SK-N-SH treated with all-trans-retinoic acid at 6 μM for 48 hours (cell line): Measurements from ENCODE around the gene TGFBR3.

Source experiments
- ARNTL ChIP-seq: fragments of 450-650 bp; formaldehyde crosslinking; IDR thresholded peaks from 2 replicates; pipeline ENCODE4 v1.5.0; 2020; ENCODE audit warnings: low read depth, mild to moderate bottlenecking, moderate library complexity, borderline replicate concordance
- GLIS3 ChIP-seq: fragments of 250-450 bp; sonication (Bioruptor Pico); IDR thresholded peaks from 2 replicates; pipeline ENCODE4 v1.5.0; 2020; ENCODE audit warnings: mild to moderate bottlenecking, moderate library complexity
- PPARA ChIP-seq: fragments of 250-450 bp; sonication (Bioruptor Pico); IDR thresholded peaks from 2 replicates; pipeline ENCODE4 v1.5.0; 2020; ENCODE audit warnings: mild to moderate bottlenecking, borderline replicate concordance
- RARB ChIP-seq: fragments of 250-450 bp; sonication (Bioruptor Pico); IDR thresholded peaks from 2 replicates; pipeline ENCODE4 v1.8.0; 2021; ENCODE audit warnings: mild to moderate bottlenecking, moderate library complexity
- ZC3H10 ChIP-seq: fragments of 250-450 bp; sonication (Bioruptor Pico); IDR thresholded peaks from 2 replicates; pipeline ENCODE4 v1.5.1; 2021; ENCODE audit warnings: mild to moderate bottlenecking, moderate library complexity
- ZFP3 ChIP-seq: fragments of 250-450 bp; sonication (Bioruptor Pico); IDR thresholded peaks from 2 replicates; pipeline ENCODE4 v1.5.0; 2020; ENCODE audit warnings: mild to moderate bottlenecking, moderate library complexity
- ZNF70 ChIP-seq: fragments of 450-650 bp; formaldehyde crosslinking; IDR thresholded peaks from 2 replicates; pipeline ENCODE4 v1.5.0; 2020; ENCODE audit warnings: mild to moderate bottlenecking, moderate library complexity
- TF ChIP-seq, protein P1 (sequence below): fragments of 250-450 bp; sonication (Bioruptor Pico); IDR thresholded peaks from 2 replicates; pipeline ENCODE4 v1.5.1; 2021; ENCODE audit warnings: mild to moderate bottlenecking, moderate library complexity

DNA sequence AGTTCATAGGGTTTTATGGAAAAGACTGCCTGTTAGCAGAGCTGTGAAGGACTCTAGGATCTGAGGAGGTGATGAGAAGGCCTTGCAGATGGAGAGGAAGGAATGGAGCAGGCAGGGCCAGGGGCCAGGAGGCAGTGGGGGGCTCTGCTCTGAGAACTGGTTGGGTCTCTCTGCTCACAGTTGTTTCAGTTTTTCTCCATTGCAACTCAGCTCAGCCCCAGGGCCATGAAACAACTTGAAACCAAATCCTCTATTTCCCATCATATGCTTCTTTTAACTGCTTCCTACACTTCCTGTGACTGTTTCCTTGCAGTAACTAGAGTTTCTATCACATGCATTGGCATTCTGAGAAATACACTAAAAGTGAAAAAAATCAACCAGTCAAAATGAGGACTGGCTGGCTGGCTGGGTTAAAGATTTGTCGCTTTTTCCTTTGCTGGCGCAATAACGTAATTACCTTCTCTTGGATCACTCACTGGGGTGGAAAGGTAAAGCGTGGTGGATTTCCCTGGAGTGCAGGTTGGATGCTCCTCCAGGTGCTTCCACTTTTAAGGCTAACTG is 213.3 kb downstream of the TGFBR3 start:
- no peak for TF ChIP-seq ARNTL (CRISPR knock-in tag)
- TF ChIP-seq RARB (CRISPR knock-in tag): no peak
- TF ChIP-seq, protein P1, sequence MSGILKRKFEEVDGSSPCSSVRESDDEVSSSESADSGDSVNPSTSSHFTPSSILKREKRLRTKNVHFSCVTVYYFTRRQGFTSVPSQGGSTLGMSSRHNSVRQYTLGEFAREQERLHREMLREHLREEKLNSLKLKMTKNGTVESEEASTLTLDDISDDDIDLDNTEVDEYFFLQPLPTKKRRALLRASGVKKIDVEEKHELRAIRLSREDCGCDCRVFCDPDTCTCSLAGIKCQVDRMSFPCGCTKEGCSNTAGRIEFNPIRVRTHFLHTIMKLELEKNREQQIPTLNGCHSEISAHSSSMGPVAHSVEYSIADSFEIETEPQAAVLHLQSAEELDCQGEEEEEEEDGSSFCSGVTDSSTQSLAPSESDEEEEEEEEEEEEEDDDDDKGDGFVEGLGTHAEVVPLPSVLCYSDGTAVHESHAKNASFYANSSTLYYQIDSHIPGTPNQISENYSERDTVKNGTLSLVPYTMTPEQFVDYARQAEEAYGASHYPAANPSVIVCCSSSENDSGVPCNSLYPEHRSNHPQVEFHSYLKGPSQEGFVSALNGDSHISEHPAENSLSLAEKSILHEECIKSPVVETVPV: no peak
- TF ChIP-seq PPARA (CRISPR knock-in tag): no peak
- TF ChIP-seq ZNF70 (CRISPR knock-in tag): no peak
- TF ChIP-seq GLIS3 (CRISPR knock-in tag): no peak
- TF ChIP-seq ZFP3 (CRISPR knock-in tag): no peak
- no peak for TF ChIP-seq ZC3H10 (CRISPR knock-in tag)
